HG03103 (cell line): ENCODE results near the gene DENND4C.
"Not testable (repeated sequence)": the region's sequence is repeated elsewhere in the genome, so short reads cannot be mapped to it uniquely, and the experiment has no call there.

Source experiments
- ATAC-seq: cut with Tn5 transposase; IDR thresholded peaks from one replicate; pipeline ENCODE4 v1.9.1; 2021; ENCODE audit warnings: low read depth; ENCODE audit not compliant: unreplicated experiment

The DENND4C gene

GRCh38 chr9:19408693-19409400 is 178.4 kb downstream of the DENND4C start, which contains the start of gene ACER2:
Gene ACER2 (plus strand): TSS chr9:19409009. CDS start chr9:19409085, 76 bp downstream.
- peak; percentile 88 for ATAC-seq

- ATAC-seq: peak; percentile 9
These were observed 179.1 kb downstream of the DENND4C start for GRCh38 chr9:19409401-19410194.

DNA sequence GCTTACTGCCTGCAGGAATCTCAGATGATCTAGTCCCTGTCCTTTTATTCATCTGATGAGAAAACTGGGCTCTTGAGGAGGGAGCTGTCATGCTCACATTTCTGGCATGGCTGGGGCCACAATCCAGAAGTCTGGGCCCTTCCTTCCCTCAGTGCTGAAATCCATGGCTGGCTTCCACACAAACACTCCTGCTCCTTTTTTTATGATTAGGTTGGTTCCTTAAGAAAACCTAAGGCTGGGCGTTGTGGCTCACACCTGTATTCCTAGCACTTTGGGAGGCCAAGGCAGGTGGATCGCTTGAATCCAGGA is 179.7 kb downstream of the DENND4C start:
- no peak for ATAC-seq

GRCh38 chr9:19410594-19410993 is 180.1 kb downstream of the DENND4C start:
- ATAC-seq: no peak

GRCh38 chr9:19411316-19411715 is 180.8 kb downstream of the DENND4C start:
- no peak for ATAC-seq

DNA sequence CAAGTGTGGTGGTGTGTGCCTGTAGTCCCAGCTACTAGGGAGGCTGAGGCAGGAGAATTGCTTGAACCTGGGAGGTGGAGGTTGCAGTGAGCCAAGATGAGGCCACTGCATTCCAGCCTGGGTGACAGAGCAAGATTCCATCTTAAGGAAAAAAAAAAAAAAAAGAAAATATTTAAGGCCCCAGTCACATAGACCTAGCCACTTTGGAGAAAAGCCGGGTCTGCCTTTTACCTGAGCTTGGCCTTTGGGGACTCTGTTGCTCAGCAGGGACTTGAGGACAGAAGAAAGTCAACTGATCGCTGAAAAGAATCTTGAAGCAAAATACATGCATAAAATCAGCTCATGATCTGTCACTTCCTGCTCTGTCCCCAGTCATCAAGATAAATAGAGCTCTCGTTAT is 183.0 kb downstream of the DENND4C start:
- ATAC-seq: not testable (repeated sequence)

GRCh38 chr9:19416143-19416542 is 185.7 kb downstream of the DENND4C start:
- ATAC-seq: no peak

GRCh38 chr9:19420877-19421276 is 190.4 kb downstream of the DENND4C start:
- no peak for ATAC-seq
